Smooth muscle cell (in vitro differentiated cells): ENCODE results near the gene INAFM2. TPM values are rescaled to one million over a fixed set of nuclear protein-coding genes. Genes with fewer than 3 reads are reported as not detected.

Experiments
- DNase-seq: peaks from one replicate; lab custom pipeline; 2025; ENCODE audit not compliant: unreplicated experiment; lab: John Stamatoyannopoulos, UW
- H2AFZ ChIP-seq: fragments of 200-600 bp; sonication (generic); 2 replicates; pipeline ENCODE4 v1.6.0; 2016; ENCODE audit warnings: antibody characterized with exemption, low read depth, mild to moderate bottlenecking
- H3F3A ChIP-seq: fragments of 200-600 bp; sonication (generic); 2 replicates; pipeline ENCODE4 v1.6.0; 2017; ENCODE audit warnings: antibody characterized with exemption, low read depth
- H3K27ac ChIP-seq: fragments of 200-600 bp; sonication (generic); 2 replicates; pipeline ENCODE4 v1.5.1; 2016; ENCODE audit warnings: low read depth, mild to moderate bottlenecking
- H3K27me3 ChIP-seq: fragments of 200-600 bp; sonication (generic); 2 replicates; pipeline ENCODE4 v1.6.1; 2016; ENCODE audit warnings: low read depth, mild to moderate bottlenecking
- H3K36me3 ChIP-seq: fragments of 200-600 bp; sonication (generic); 2 replicates; pipeline ENCODE4 v1.5.1; 2016; ENCODE audit warnings: low read depth
- H3K4me1 ChIP-seq: fragments of 200-600 bp; sonication (generic); 2 replicates; pipeline ENCODE4 v1.5.1; 2016; ENCODE audit warnings: low read depth
- H3K4me2 ChIP-seq: fragments of 200-600 bp; sonication (generic); 2 replicates; pipeline ENCODE4 v1.6.0; 2016; ENCODE audit warnings: mild to moderate bottlenecking
- H3K4me3 ChIP-seq: fragments of 200-600 bp; sonication (generic); 2 replicates; pipeline ENCODE4 v1.5.1; 2016; ENCODE audit warnings: mild to moderate bottlenecking
- H3K79me2 ChIP-seq: fragments of 200-600 bp; sonication (generic); 2 replicates; pipeline ENCODE4 v1.6.0; 2016; ENCODE audit warnings: low read depth, mild to moderate bottlenecking
- H3K9ac ChIP-seq: fragments of 200-600 bp; sonication (generic); 2 replicates; pipeline ENCODE4 v1.6.0; 2016; ENCODE audit warnings: low read depth
- H3K9me3 ChIP-seq: fragments of 200-600 bp; sonication (generic); replicated peaks from 2 replicates; pipeline ENCODE4 v1.5.1; 2016; ENCODE audit warnings: low read depth
- H4K20me1 ChIP-seq: fragments of 200-600 bp; sonication (generic); 2 replicates; pipeline ENCODE4 v1.6.0; 2016; ENCODE audit warnings: low read depth
- CTCF ChIP-seq: fragments of 200-600 bp; sonication (generic); IDR thresholded peaks from 2 replicates; pipeline ENCODE4 v1.5.1; 2017; ENCODE audit warnings: borderline replicate concordance, mild to moderate bottlenecking, antibody characterized with exemption; ENCODE audit not compliant: insufficient read depth, poor library complexity, severe bottlenecking
- WGBS: methylation state at CpG from one replicate; pipeline ENCODE4 v1.1.7; 2016; ENCODE audit warnings: low lambda C conversion rate; 5-methylcytosine and 5-hydroxymethylcytosine counted together
- polyA plus RNA-seq: library from polyadenylated mRNA; unstranded; fragments of >200 nt; fragmentation: Nextera tagmentation; extraction: Ambion mirVana; gene quantifications from 2 replicates; pipeline ENCODE4 v1.2.1, GENCODE V29; 2016
- total RNA-seq: library from RNA; depleted of rRNA; stranded (reverse); fragments of >200 nt; gene quantifications from 2 replicates; pipeline ENCODE4 v1.2.3, GENCODE V29; 2014

The INAFM2 gene
- total and polyA plus RNA-seq, 2 experiments from 2014 or later, result 23.9 to 28.1 TPM

- WGBS, result 72% methylated on average over 5 of the region's 5 CpGs
- H3K27me3 ChIP-seq, result peaks cover 22% of the 10 kb centered on the region
- no peak for TF ChIP-seq CTCF
- peaks cover 10% of the 10 kb centered on the region for H3K4me1 ChIP-seq
- H3K9me3 ChIP-seq, result no peaks in the 10 kb centered on the region
- no peaks in the 10 kb centered on the region for H4K20me1 ChIP-seq
- H3K27ac ChIP-seq, result no peak overlapping the region
- no peak overlapping the region for H3K4me2 ChIP-seq
- no peak overlapping the region for H2AFZ ChIP-seq
- no peak overlapping the region for H3K9ac ChIP-seq
- no peak overlapping the region for H3K4me3 ChIP-seq
- H3K79me2 ChIP-seq, result no peaks in the 10 kb centered on the region
- DNase-seq, result no peak
- H3K36me3 ChIP-seq, result no peaks in the 10 kb centered on the region
- H3F3A ChIP-seq, result no peaks in the 10 kb centered on the region
These were observed 26.8 kb upstream of the INAFM2 start for GRCh38 chr15:40296561-40297230.

GRCh38 chr15:40297356-40297755 lies 26.1 kb upstream of the INAFM2 start:
- no peaks in the 10 kb centered on the region for H3K9me3 ChIP-seq
- no peak overlapping the region for H2AFZ ChIP-seq
- no peaks in the 10 kb centered on the region for H4K20me1 ChIP-seq
- no peak for DNase-seq
- no peaks in the 10 kb centered on the region for H3F3A ChIP-seq
- no peak for TF ChIP-seq CTCF
- H3K4me2 ChIP-seq, result no peak overlapping the region
- peaks cover 15% of the 10 kb centered on the region for H3K27me3 ChIP-seq
- H3K27ac ChIP-seq, result no peak overlapping the region
- no peak overlapping the region for H3K4me3 ChIP-seq
- no peaks in the 10 kb centered on the region for H3K36me3 ChIP-seq
- WGBS, result 97% methylated on average over 10 of the region's 10 CpGs
- peaks cover 13% of the 10 kb centered on the region for H3K4me1 ChIP-seq
- no peaks in the 10 kb centered on the region for H3K79me2 ChIP-seq
- H3K9ac ChIP-seq, result no peak overlapping the region

GRCh38 chr15:40298216-40298935 lies 25.1 kb upstream of the INAFM2 start:
- Histone ChIP-seq H3K9ac (no peak overlapping the region), H3F3A (no peaks in the 10 kb centered on the region), H3K36me3 (no peaks in the 10 kb centered on the region), H3K27me3 (peaks cover 7% of the 10 kb centered on the region), H3K4me3 (no peak overlapping the region), H3K9me3 (no peaks in the 10 kb centered on the region), H3K79me2 (no peaks in the 10 kb centered on the region), H3K27ac (no peak overlapping the region), H3K4me1 (peaks cover 13% of the 10 kb centered on the region), H2AFZ (no peak overlapping the region), H4K20me1 (no peaks in the 10 kb centered on the region), H3K4me2 (no peak overlapping the region)
- WGBS, result 96% methylated on average over 17 of the region's 17 CpGs
- no peak for TF ChIP-seq CTCF
- DNase-seq, result no peak
